Lower leg skin (tissue), 4 donors: ENCODE measurements around the gene PTBP1. TPM values are rescaled to one million over a fixed set of nuclear protein-coding genes. Genes with fewer than 3 reads are reported as not detected.

ENCODE experiments used
- DNase-seq, 2 donors: peaks; one replicate each; pipeline ENCODE4 v3.0.0-alpha.2; 2019; ENCODE audit warnings: low spot score in 2 of 2
- H3K4me3 ChIP-seq: fragments of 200-600 bp; sonication (generic); 2 replicates; pipeline ENCODE4 v1.5.1; 2017; ENCODE audit warnings: mild to moderate bottlenecking, low read depth; ENCODE audit not compliant: poor library complexity, severe bottlenecking
- CTCF ChIP-seq, 3 donors: fragments of 450-650 bp; IDR thresholded peaks; one replicate each; pipeline ENCODE4 v1.5.1; 2016; ENCODE audit warnings: antibody characterized with exemption in 3 of 3, mild to moderate bottlenecking in 3 of 3, moderate library complexity in 2 of 3
- POLR2A ChIP-seq, 2 donors: fragments of 450-650 bp; IDR thresholded peaks; one replicate each; pipeline ENCODE4 v1.6.1; 2016 to 2017; ENCODE audit warnings: antibody characterized with exemption in 2 of 2, mild to moderate bottlenecking in 1 of 2, moderate library complexity in 1 of 2
- WGBS, 2 donors: methylation state at CpG; one replicate each; pipeline ENCODE4 v1.1.5; 2018; 5-methylcytosine and 5-hydroxymethylcytosine counted together
- intact Hi-C: fragments of 100-400 bp; cut with DNase I; formaldehyde crosslinking; loops from one replicate; pipeline ENCODE4 v1.15.0; 2023; ENCODE audit warnings: low total_unique reads
- total RNA-seq, 4 donors: library from RNA; depleted of rRNA; stranded (reverse); fragments of >200 nt; gene quantifications; one replicate each; pipeline ENCODE4 v1.1.0, GENCODE V29; 2016

The PTBP1 gene
- total RNA-seq, result 100 to 1,000 TPM; 167 to 237 (median 205) TPM

- H3K4me3 ChIP-seq, result peak within 1 kb of the TSS; percentile 91
- 0 to 1% methylated on average over 45 to 62 of the region's 83 CpGs for WGBS, 2 donors
- peak; percentile 100 for DNase-seq
- TF ChIP-seq POLR2A (IDR thresholded peaks at IDR 0.05) (peak in 1 of 2 donors; percentile 29), CTCF (IDR thresholded peaks at IDR 0.05) (no peak)
- intact Hi-C loops, result no loop called here
Measured at GRCh38 chr19:796692-797527, at the start of gene PTBP1. Gene PTBP1, plus strand, starts transcription at chr19:797452. Its CDS starts 46 bp downstream, at chr19:797498.

- no peak for TF ChIP-seq CTCF (IDR thresholded peaks at IDR 0.05)
- no peak for TF ChIP-seq POLR2A (IDR thresholded peaks at IDR 0.05)
- H3K4me3 ChIP-seq, result no peak overlapping the region
- intact Hi-C loops, result no loop called here
- 86 to 90% methylated on average over 14 of the region's 14 CpGs for WGBS, 2 donors
- no peak for DNase-seq
Measured at GRCh38 chr19:748274-748598, 49.0 kb upstream of the PTBP1 start.

- no peak overlapping the region for H3K4me3 ChIP-seq
- WGBS, 2 donors, result 68 to 78% methylated on average over 14 of the region's 14 CpGs
- TF ChIP-seq POLR2A (IDR thresholded peaks at IDR 0.05) (no peak), CTCF (IDR thresholded peaks at IDR 0.05) (no peak)
- no peak for DNase-seq
- intact Hi-C loops, result no loop called here
Measured at GRCh38 chr19:749811-750210, 47.4 kb upstream of the PTBP1 start.

- DNase-seq, result no peak
- 30 to 43% methylated on average over 23 to 30 of the region's 31 CpGs for WGBS, 2 donors
- intact Hi-C loops, result no loop called here
- no peak for TF ChIP-seq POLR2A (IDR thresholded peaks at IDR 0.05)
- no peak for TF ChIP-seq CTCF (IDR thresholded peaks at IDR 0.05)
- no peak within 1 kb of the TSS for H3K4me3 ChIP-seq
Measured at GRCh38 chr19:750640-751423, 46.4 kb upstream of the PTBP1 start, which contains the start of gene MISP. Gene MISP, plus strand, starts transcription at chr19:751112. Its CDS starts 5,835 bp downstream, at chr19:756947.

GRCh38 chr19:751501-752341 is 45.5 kb upstream of the PTBP1 start:
- whole genome bisulfite sequencing, 2 donors, result 58 to 76% methylated on average over 22 to 30 of the region's 30 CpGs
- intact Hi-C loops, result no loop called here
- TF ChIP-seq POLR2A (IDR thresholded peaks at IDR 0.05) (no peak), CTCF (IDR thresholded peaks at IDR 0.05) (no peak)
- no peak overlapping the region for H3K4me3 ChIP-seq
- DNase-seq, result no peak
